SK-N-SH treated with all-trans-retinoic acid at 6 μM for 48 hours (cell line): Measurements from ENCODE around the gene NOC4L.

ENCODE experiments used
- ATAC-seq: fragments of 200-7000 bp; cut with Tn5 transposase; 3 replicates; pipeline ENCODE4 v1.9.1; 2020; ENCODE audit warnings: mild to moderate bottlenecking, moderate library complexity
- ARNTL ChIP-seq: fragments of 450-650 bp; formaldehyde crosslinking; IDR thresholded peaks from 2 replicates; pipeline ENCODE4 v1.5.0; 2020; ENCODE audit warnings: low read depth, mild to moderate bottlenecking, moderate library complexity, borderline replicate concordance
- BACH2 ChIP-seq: fragments of 250-450 bp; sonication (Bioruptor Pico); IDR thresholded peaks from 2 replicates; pipeline ENCODE4 v1.9.0; 2021; ENCODE audit warnings: mild to moderate bottlenecking, borderline replicate concordance
- CREB5 ChIP-seq: fragments of 250-450 bp; sonication (Bioruptor Pico); IDR thresholded peaks from 2 replicates; pipeline ENCODE4 v1.5.1; 2020; ENCODE audit warnings: low read depth, mild to moderate bottlenecking, moderate library complexity
- CSDC2 ChIP-seq: fragments of 250-450 bp; sonication (Bioruptor Pico); IDR thresholded peaks from 2 replicates; pipeline ENCODE4 v1.5.0; 2020; ENCODE audit warnings: mild to moderate bottlenecking, moderate library complexity
- ESRRG ChIP-seq: fragments of 250-450 bp; sonication (Bioruptor Pico); IDR thresholded peaks from 2 replicates; pipeline ENCODE4 v1.6.1; 2021; ENCODE audit warnings: mild to moderate bottlenecking
- GLIS3 ChIP-seq: fragments of 250-450 bp; sonication (Bioruptor Pico); IDR thresholded peaks from 2 replicates; pipeline ENCODE4 v1.5.0; 2020; ENCODE audit warnings: mild to moderate bottlenecking, moderate library complexity
- OSR1 ChIP-seq: fragments of 250-450 bp; sonication (Bioruptor Pico); IDR thresholded peaks from 2 replicates; pipeline ENCODE4 v1.8.0; 2022; ENCODE audit warnings: moderate library complexity, mild to moderate bottlenecking, inconsistent platforms
- PATZ1 ChIP-seq: fragments of 250-450 bp; sonication (Bioruptor Pico); IDR thresholded peaks from 2 replicates; pipeline ENCODE4 v1.8.0; 2020; ENCODE audit warnings: mild to moderate bottlenecking, moderate library complexity, borderline replicate concordance
- PPARA ChIP-seq: fragments of 250-450 bp; sonication (Bioruptor Pico); IDR thresholded peaks from 2 replicates; pipeline ENCODE4 v1.5.0; 2020; ENCODE audit warnings: mild to moderate bottlenecking, borderline replicate concordance
- RARB ChIP-seq: fragments of 250-450 bp; sonication (Bioruptor Pico); IDR thresholded peaks from 2 replicates; pipeline ENCODE4 v1.8.0; 2021; ENCODE audit warnings: mild to moderate bottlenecking, moderate library complexity
- SNAI2 ChIP-seq: fragments of 250-450 bp; sonication (Bioruptor Pico); IDR thresholded peaks from 2 replicates; pipeline ENCODE4 v1.5.0; 2020; ENCODE audit warnings: mild to moderate bottlenecking, moderate library complexity
- TCF4 ChIP-seq: fragments of 250-450 bp; sonication (Bioruptor Pico); IDR thresholded peaks from 2 replicates; pipeline ENCODE4 v1.8.0; 2021; ENCODE audit warnings: mild to moderate bottlenecking, moderate library complexity, borderline replicate concordance
- TOX ChIP-seq: fragments of 250-450 bp; sonication (Bioruptor Pico); IDR thresholded peaks from 2 replicates; pipeline ENCODE4 v1.8.0; 2021; ENCODE audit warnings: mild to moderate bottlenecking, moderate library complexity, borderline replicate concordance
- ZFP3 ChIP-seq: fragments of 250-450 bp; sonication (Bioruptor Pico); IDR thresholded peaks from 2 replicates; pipeline ENCODE4 v1.5.0; 2020; ENCODE audit warnings: mild to moderate bottlenecking, moderate library complexity
- ZFP30 ChIP-seq: fragments of 450-650 bp; formaldehyde crosslinking; IDR thresholded peaks from 2 replicates; pipeline ENCODE4 v1.5.0; 2022; ENCODE audit warnings: mild to moderate bottlenecking, moderate library complexity
- ZNF565 ChIP-seq: fragments of 450-650 bp; formaldehyde crosslinking; conservative IDR thresholded peaks from 2 replicates; pipeline ENCODE4 v1.5.0; 2020; ENCODE audit warnings: low read depth, mild to moderate bottlenecking, moderate library complexity
- ZNF70 ChIP-seq: fragments of 450-650 bp; formaldehyde crosslinking; IDR thresholded peaks from 2 replicates; pipeline ENCODE4 v1.5.0; 2020; ENCODE audit warnings: mild to moderate bottlenecking, moderate library complexity
- TF ChIP-seq, protein P1 (sequence below): fragments of 250-450 bp; sonication (Bioruptor Pico); IDR thresholded peaks from 2 replicates; pipeline ENCODE4 v1.5.1; 2021; ENCODE audit warnings: mild to moderate bottlenecking, moderate library complexity
- TF ChIP-seq, protein P2 (sequence below): fragments of 250-450 bp; sonication (Bioruptor Pico); IDR thresholded peaks from 2 replicates; pipeline ENCODE4 v1.8.0; 2021; ENCODE audit warnings: low read depth, mild to moderate bottlenecking, moderate library complexity, borderline replicate concordance

The NOC4L gene

DNA sequence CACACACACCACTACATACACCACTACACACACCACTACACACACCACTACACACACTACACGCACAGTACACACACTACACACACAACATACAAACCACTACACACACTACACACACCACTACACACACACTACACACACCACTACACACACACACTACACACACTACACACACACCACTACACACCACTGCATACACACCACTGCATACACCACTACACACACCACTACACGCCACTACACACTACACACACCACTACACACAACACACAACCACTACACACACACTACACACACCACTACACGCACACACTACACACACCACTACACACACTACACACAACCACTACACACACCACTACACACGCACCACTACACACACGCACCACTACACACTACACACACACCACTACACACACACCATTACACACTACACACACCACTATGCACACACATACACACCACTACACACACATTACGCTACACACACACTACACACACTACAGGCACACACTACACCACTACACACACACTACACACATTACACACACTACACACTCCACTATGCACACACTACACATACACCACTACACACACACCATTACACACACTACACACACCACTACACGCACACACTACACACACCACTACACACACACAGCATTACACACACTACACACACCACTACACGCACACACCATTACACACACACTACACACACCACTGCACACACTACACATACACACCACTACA, 12.5 kb downstream of the NOC4L start:
- ATAC-seq = no peak
- no peak for TF ChIP-seq CSDC2 (CRISPR knock-in tag)
- TF ChIP-seq ZFP30 (CRISPR knock-in tag) = no peak
- TF ChIP-seq ZFP3 (CRISPR knock-in tag) = no peak
- no peak for TF ChIP-seq ESRRG (CRISPR knock-in tag)
- TF ChIP-seq CREB5 (CRISPR knock-in tag) = no peak
- TF ChIP-seq RARB (CRISPR knock-in tag) = no peak
- TF ChIP-seq PATZ1 (CRISPR knock-in tag) = no peak
- no peak for TF ChIP-seq SNAI2 (CRISPR knock-in tag)
- TF ChIP-seq, protein P1, sequence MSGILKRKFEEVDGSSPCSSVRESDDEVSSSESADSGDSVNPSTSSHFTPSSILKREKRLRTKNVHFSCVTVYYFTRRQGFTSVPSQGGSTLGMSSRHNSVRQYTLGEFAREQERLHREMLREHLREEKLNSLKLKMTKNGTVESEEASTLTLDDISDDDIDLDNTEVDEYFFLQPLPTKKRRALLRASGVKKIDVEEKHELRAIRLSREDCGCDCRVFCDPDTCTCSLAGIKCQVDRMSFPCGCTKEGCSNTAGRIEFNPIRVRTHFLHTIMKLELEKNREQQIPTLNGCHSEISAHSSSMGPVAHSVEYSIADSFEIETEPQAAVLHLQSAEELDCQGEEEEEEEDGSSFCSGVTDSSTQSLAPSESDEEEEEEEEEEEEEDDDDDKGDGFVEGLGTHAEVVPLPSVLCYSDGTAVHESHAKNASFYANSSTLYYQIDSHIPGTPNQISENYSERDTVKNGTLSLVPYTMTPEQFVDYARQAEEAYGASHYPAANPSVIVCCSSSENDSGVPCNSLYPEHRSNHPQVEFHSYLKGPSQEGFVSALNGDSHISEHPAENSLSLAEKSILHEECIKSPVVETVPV (CRISPR knock-in tag) = no peak
- TF ChIP-seq OSR1 (CRISPR knock-in tag) = no peak
- no peak for TF ChIP-seq BACH2 (CRISPR knock-in tag)
- TF ChIP-seq TOX = no peak
- no peak for TF ChIP-seq ARNTL
- no peak for TF ChIP-seq ZNF70 (CRISPR knock-in tag)
- TF ChIP-seq, protein P2, sequence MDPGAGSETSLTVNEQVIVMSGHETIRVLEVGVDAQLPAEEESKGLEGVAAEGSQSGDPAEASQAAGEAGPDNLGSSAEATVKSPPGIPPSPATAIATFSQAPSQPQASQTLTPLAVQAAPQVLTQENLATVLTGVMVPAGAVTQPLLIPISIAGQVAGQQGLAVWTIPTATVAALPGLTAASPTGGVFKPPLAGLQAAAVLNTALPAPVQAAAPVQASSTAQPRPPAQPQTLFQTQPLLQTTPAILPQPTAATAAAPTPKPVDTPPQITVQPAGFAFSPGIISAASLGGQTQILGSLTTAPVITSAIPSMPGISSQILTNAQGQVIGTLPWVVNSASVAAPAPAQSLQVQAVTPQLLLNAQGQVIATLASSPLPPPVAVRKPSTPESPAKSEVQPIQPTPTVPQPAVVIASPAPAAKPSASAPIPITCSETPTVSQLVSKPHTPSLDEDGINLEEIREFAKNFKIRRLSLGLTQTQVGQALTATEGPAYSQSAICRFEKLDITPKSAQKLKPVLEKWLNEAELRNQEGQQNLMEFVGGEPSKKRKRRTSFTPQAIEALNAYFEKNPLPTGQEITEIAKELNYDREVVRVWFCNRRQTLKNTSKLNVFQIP (CRISPR knock-in tag) = no peak
- TF ChIP-seq GLIS3 (CRISPR knock-in tag) = no peak
- no peak for TF ChIP-seq PPARA
- TF ChIP-seq TCF4 (CRISPR knock-in tag) = no peak
- TF ChIP-seq ZNF565 (CRISPR knock-in tag) = no peak

GRCh38 chr12:132157733-132158409, 13.6 kb downstream of the NOC4L start:
- ATAC-seq = no peak
- TF ChIP-seq ZNF565 (CRISPR knock-in tag) = no peak
- TF ChIP-seq CSDC2 (CRISPR knock-in tag) = no peak
- no peak for TF ChIP-seq RARB (CRISPR knock-in tag)
- TF ChIP-seq, protein P2 (CRISPR knock-in tag) = no peak
- no peak for TF ChIP-seq BACH2 (CRISPR knock-in tag)
- no peak for TF ChIP-seq OSR1 (CRISPR knock-in tag)
- no peak for TF ChIP-seq ZFP30 (CRISPR knock-in tag)
- TF ChIP-seq TOX = no peak
- no peak for TF ChIP-seq ZNF70 (CRISPR knock-in tag)
- no peak for TF ChIP-seq SNAI2 (CRISPR knock-in tag)
- TF ChIP-seq PPARA = no peak
- TF ChIP-seq ZFP3 (CRISPR knock-in tag) = no peak
- no peak for TF ChIP-seq GLIS3 (CRISPR knock-in tag)
- no peak for TF ChIP-seq CREB5 (CRISPR knock-in tag)
